Measurements from ENCODE around the gene CEP152. TPM values are rescaled to one million over a fixed set of nuclear protein-coding genes. Genes with fewer than 3 reads are reported as not detected.

The CEP152 gene
- polyA plus RNA-seq, 3 donors, result 1.0 to 3.8 (median 1.4) TPM

DNA sequence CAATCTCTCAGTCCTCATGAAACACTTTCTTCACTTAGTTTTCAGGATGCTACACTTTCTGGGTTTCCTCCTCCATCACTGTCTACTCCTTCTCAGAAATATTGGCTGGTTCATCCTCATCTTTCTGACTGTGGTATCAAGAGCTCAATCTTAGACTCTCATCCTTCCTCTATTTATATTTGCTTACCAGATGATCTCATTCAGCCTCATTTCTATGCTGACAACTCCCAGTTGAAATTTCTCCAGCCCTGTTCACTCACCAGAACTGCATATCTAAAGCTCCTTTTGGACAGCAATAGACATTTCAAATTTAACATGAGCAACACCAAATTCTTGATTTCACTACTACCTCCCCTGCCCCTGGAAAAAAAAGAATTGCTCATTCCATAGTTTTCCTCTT is 117.4 kb downstream of the CEP152 start:
- Histone ChIP-seq H3K27ac (ENCODE audit: low read depth in 1 of 2, low read length in 2 of 2) (no peak overlapping the region), H3K79me2 (ENCODE audit: insufficient read depth, low read length) (no peaks in the 10 kb centered on the region), H3K4me1 (ENCODE audit: control insufficient read depth in 1 of 2, insufficient read depth in 2 of 2, low read length in 2 of 2) (no peaks in the 10 kb centered on the region), H3K4me3 (replicated peaks in 1 of 3; ENCODE audit: low read depth in 2 of 3, low read length in 3 of 3) (no peak overlapping the region), H3K9me3 (replicated peaks in 1 of 2; ENCODE audit: control insufficient read depth in 1 of 2, insufficient read depth in 1 of 2, low read length in 2 of 2) (no peaks in the 10 kb centered on the region), H3K9ac (ENCODE audit: insufficient read depth, low read length, poor library complexity, severe bottlenecking) (no peak overlapping the region), H2AFZ (ENCODE audit: insufficient read depth, low read depth, low read length, poor library complexity, severe bottlenecking) (no peak overlapping the region), H3K36me3 (replicated peaks in 1 of 2; ENCODE audit: control insufficient read depth in 1 of 2, insufficient read depth in 2 of 2, low read length in 2 of 2) (no peaks in the 10 kb centered on the region), H4K20me1 (ENCODE audit: insufficient read depth, low read length) (no peaks in the 10 kb centered on the region), H3K4me2 (replicated peaks; ENCODE audit: extremely low read depth, low read length, poor library complexity, severe bottlenecking) (no peak overlapping the region), H3K27me3 (ENCODE audit: control insufficient read depth in 2 of 2, insufficient read depth in 2 of 2, low read length in 2 of 2) (no peaks in the 10 kb centered on the region)
- Mint-ChIP-seq H3K36me3 (peaks cover 0 to 5% of the 10 kb centered on the region in 2 donors), H3K9me3 (peaks cover 0 to 9% (median 1%) of the 10 kb centered on the region in 7 donors), H3K4me3 (no peak overlapping the region), H3K27ac (no peak overlapping the region), H3K27me3 (ENCODE audit: low read depth in 3 of 3) (peaks cover 0 to 3% (median 0%) of the 10 kb centered on the region in 3 donors), H3K4me1 (no peaks in the 10 kb centered on the region)
- TF ChIP-seq, protein P1, sequence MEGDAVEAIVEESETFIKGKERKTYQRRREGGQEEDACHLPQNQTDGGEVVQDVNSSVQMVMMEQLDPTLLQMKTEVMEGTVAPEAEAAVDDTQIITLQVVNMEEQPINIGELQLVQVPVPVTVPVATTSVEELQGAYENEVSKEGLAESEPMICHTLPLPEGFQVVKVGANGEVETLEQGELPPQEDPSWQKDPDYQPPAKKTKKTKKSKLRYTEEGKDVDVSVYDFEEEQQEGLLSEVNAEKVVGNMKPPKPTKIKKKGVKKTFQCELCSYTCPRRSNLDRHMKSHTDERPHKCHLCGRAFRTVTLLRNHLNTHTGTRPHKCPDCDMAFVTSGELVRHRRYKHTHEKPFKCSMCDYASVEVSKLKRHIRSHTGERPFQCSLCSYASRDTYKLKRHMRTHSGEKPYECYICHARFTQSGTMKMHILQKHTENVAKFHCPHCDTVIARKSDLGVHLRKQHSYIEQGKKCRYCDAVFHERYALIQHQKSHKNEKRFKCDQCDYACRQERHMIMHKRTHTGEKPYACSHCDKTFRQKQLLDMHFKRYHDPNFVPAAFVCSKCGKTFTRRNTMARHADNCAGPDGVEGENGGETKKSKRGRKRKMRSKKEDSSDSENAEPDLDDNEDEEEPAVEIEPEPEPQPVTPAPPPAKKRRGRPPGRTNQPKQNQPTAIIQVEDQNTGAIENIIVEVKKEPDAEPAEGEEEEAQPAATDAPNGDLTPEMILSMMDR (IDR thresholded peaks at IDR 0.05), result no peak
- intact Hi-C loops (cut with micrococcal nuclease), result no loop called here
- no peak for DNase-seq

DNA sequence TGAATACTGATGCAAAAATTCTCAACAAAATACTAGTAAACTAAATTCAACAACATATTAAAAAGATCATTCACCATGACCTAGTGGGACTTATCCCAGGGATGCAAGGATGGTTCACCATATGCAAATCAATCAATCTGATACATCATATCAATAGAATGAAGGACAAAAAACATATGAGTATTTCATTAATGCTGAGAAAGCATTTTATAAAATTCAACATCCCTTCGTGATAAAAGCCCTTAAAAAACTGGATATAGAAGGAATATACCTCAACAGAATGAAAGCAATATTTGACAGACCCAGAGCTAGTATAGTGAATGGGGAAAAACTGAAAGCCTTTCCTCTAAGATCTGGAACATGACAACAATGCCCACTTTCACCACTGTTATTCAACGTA is 122.4 kb downstream of the CEP152 start:
- intact Hi-C loops (cut with micrococcal nuclease), result no loop called here
- no peaks in the 10 kb centered on the region for H3K36me3 ChIP-seq (replicated peaks in 1 of 2; ENCODE audit: control insufficient read depth in 1 of 2, insufficient read depth in 2 of 2, low read length in 2 of 2)

More for the DNA sequence above, 122.4 kb downstream of the CEP152 start:
- TF ChIP-seq, protein P1 (IDR thresholded peaks at IDR 0.05), result no peak
- no peak overlapping the region for H3K9ac ChIP-seq (ENCODE audit: insufficient read depth, low read length, poor library complexity, severe bottlenecking)
- Mint-ChIP-seq H3K4me3 (no peak overlapping the region), H3K27me3 (ENCODE audit: low read depth in 3 of 3) (peaks cover 0 to 3% (median 0%) of the 10 kb centered on the region in 3 donors), H3K36me3 (no peaks in the 10 kb centered on the region), H3K27ac (no peak overlapping the region), H3K9me3 (peaks cover 0 to 26% (median 11%) of the 10 kb centered on the region in 7 donors), H3K4me1 (no peaks in the 10 kb centered on the region)
- H4K20me1 ChIP-seq (ENCODE audit: insufficient read depth, low read length), result no peaks in the 10 kb centered on the region
- H3K4me3 ChIP-seq (replicated peaks in 1 of 3; ENCODE audit: low read depth in 2 of 3, low read length in 3 of 3), result no peak overlapping the region
- WGBS (ENCODE audit: insufficient coverage), result no CpG with 5 or more reads among the region's 2 CpGs
- DNase-seq, result no peak
- no peak overlapping the region for H3K27ac ChIP-seq (ENCODE audit: low read depth in 1 of 2, low read length in 2 of 2)
- H3K79me2 ChIP-seq (ENCODE audit: insufficient read depth, low read length), result no peaks in the 10 kb centered on the region
- no peaks in the 10 kb centered on the region for H3K9me3 ChIP-seq (replicated peaks in 1 of 2; ENCODE audit: control insufficient read depth in 1 of 2, insufficient read depth in 1 of 2, low read length in 2 of 2)
- H3K27me3 ChIP-seq (ENCODE audit: control insufficient read depth in 2 of 2, insufficient read depth in 2 of 2, low read length in 2 of 2), result no peaks in the 10 kb centered on the region
- no peaks in the 10 kb centered on the region for H3K4me1 ChIP-seq (ENCODE audit: control insufficient read depth in 1 of 2, insufficient read depth in 2 of 2, low read length in 2 of 2)
- H2AFZ ChIP-seq (ENCODE audit: insufficient read depth, low read depth, low read length, poor library complexity, severe bottlenecking), result no peak overlapping the region
- H3K4me2 ChIP-seq (replicated peaks; ENCODE audit: extremely low read depth, low read length, poor library complexity, severe bottlenecking), result no peak overlapping the region

Other genes with a start within 250 kb of the CEP152 start
- gene FBN1, start 165.4 kb downstream of the CEP152 start, polyA plus RNA-seq, result under 1 TPM in 1 of 3 donors, not detected in 2; 0.29 TPM
- 100 to 1,000 TPM in 2 of 3 donors, 10 to 100 TPM in 1; 41.2 to 182 (median 181) TPM for gene EID1, start 67.1 kb upstream of the CEP152 start, polyA plus RNA-seq
- under 1 TPM in 1 of 3 donors, not detected in 2; 0.09 TPM for gene SHC4, start 152.8 kb upstream of the CEP152 start, polyA plus RNA-seq
- 10 to 100 TPM in 1 of 3 donors, 1 to 10 TPM in 2; 5.0 to 19.8 (median 9.5) TPM for gene SECISBP2L, start 235.4 kb upstream of the CEP152 start, polyA plus RNA-seq